Measurements from ENCODE around the gene TNFRSF14.

Gene TNFRSF14

DNA sequence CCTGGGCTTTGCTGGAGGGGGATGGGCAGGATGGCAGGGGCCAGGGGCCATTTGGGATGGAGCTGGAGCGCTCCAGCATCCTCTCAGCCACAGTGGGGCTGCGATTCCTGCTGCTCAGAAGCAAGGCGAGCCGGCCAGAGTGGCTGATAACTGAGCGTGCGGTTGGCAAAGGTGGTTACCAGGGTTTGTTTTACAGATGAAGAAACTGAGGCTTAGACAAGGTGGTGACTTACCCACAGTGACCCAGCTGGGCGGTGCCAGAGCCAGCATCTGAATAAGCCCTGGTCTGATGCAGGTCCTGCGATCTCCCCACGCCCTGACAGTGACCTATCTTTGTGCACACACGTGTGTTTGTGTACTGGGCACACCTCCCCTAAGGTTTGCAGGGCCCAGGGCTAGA, 24.5 kb downstream of the TNFRSF14 start:
- no peak overlapping the region for H3K27ac ChIP-seq
- TF ChIP-seq, protein P1, sequence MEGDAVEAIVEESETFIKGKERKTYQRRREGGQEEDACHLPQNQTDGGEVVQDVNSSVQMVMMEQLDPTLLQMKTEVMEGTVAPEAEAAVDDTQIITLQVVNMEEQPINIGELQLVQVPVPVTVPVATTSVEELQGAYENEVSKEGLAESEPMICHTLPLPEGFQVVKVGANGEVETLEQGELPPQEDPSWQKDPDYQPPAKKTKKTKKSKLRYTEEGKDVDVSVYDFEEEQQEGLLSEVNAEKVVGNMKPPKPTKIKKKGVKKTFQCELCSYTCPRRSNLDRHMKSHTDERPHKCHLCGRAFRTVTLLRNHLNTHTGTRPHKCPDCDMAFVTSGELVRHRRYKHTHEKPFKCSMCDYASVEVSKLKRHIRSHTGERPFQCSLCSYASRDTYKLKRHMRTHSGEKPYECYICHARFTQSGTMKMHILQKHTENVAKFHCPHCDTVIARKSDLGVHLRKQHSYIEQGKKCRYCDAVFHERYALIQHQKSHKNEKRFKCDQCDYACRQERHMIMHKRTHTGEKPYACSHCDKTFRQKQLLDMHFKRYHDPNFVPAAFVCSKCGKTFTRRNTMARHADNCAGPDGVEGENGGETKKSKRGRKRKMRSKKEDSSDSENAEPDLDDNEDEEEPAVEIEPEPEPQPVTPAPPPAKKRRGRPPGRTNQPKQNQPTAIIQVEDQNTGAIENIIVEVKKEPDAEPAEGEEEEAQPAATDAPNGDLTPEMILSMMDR (IDR thresholded peaks at IDR 0.05), result no peak
- TF ChIP-seq ZFX (IDR thresholded peaks at IDR 0.05; ENCODE audit: borderline replicate concordance), result no peak

DNA sequence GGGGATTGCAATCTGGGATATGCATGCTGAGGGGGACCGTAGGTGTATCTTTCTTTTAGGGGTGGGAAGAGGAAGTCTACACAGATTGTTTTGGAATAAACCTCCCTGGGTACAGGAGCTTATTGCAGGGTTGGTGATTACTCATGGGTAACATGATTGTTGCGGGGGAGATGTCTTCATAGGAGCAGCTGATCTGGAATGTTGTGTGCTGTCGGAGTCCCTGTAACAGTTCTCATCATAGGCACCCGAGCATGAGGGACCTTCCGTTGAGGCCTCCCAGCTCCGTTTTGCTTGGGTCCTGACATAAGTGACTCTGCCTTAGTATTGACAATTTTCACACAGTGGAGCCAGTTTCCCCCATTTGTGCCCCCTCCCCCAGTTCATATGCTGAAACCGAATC, 26.2 kb downstream of the TNFRSF14 start:
- TF ChIP-seq, protein P1 (IDR thresholded peaks at IDR 0.05), result no peak
- no peak for TF ChIP-seq ZFX (IDR thresholded peaks at IDR 0.05; ENCODE audit: borderline replicate concordance)
- no peak overlapping the region for H3K27ac ChIP-seq

DNA sequence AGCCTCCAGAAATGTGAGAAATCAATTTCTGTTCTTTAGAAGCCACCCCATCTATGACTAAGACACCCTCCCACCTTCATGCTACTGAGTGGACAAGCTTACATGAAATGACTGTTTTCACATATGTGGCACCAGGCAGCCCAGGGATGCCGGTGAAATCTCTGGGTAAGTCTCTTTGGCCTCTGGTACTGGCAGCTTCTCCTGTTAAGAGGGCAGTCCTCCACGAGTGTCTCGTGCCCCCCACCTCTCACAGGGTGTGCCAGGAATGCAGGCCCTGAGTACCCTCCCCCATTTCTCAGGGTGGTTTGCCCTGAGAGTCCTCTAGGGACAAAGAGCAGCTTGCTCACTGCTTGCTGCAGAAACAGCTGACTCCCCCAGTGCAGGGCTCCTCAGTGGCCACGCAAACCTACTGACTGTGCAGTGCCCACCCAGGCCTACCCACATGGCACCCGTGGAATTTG, 27.2 kb downstream of the TNFRSF14 start:
- TF ChIP-seq, protein P1 (IDR thresholded peaks at IDR 0.05), result no peak
- no peak for TF ChIP-seq ZFX (IDR thresholded peaks at IDR 0.05; ENCODE audit: borderline replicate concordance)
- no peak overlapping the region for H3K27ac ChIP-seq

DNA sequence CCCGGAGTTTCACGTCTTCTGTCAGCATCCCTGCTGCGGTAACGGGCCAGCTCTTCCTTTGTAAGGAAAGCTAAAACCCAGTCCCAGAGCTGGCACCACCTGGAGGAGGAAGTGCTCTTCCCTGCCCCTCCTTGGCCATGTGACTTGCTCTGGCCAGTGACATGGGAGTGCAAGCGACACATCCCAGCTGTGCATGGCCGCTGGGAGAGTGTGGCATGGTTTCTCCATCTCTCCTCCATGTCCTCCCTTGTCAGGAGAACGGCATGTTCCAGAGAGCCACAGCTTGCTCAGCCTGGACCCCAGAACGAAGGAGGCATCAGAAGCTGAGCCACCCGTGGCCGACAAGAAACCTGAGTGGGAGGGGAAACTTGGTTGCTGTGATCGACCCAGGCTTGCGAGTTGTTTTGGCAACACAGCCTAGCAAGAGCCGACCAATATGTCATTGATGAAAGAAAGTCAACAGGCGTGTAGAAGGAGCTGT, 27.7 kb downstream of the TNFRSF14 start:
- TF ChIP-seq, protein P1 (IDR thresholded peaks at IDR 0.05), result no peak
- no peak for TF ChIP-seq ZFX (IDR thresholded peaks at IDR 0.05; ENCODE audit: borderline replicate concordance)
- H3K27ac ChIP-seq, result peak overlapping the region; percentile 84

DNA sequence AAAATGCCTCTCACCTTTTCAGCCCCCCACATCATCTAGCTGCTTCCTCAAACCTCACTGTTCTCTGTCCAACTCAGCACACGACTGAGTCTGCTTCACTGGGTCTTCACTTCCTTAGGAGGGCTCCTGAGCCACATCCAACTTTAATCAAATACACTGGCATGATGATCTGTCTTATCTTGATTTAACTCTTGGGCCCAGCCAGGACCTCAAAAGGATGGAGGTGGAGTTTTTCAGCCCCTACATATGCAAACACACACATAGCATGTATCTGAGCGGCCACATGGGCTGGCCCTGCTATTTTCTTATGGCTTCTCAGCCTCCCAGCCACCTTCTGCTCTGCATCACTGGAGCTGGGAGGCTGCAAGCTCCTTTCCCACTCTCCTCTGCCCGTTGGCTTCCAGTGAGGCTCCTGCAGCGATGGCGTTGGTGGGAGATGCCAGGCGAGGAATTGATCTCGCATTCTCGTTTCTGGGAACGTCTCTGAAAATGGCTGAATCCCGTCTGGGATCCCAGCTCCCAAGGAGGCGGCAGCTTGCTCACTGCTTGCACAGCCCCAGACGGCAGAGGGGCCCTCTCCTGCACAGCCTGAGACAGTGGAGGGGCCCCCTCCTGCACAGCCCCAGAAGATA, 28.6 kb downstream of the TNFRSF14 start:
- no peak for TF ChIP-seq ZFX (IDR thresholded peaks at IDR 0.05; ENCODE audit: borderline replicate concordance)
- TF ChIP-seq, protein P1 (IDR thresholded peaks at IDR 0.05), result no peak
- H3K27ac ChIP-seq, result peak overlapping the region; percentile 84

DNA sequence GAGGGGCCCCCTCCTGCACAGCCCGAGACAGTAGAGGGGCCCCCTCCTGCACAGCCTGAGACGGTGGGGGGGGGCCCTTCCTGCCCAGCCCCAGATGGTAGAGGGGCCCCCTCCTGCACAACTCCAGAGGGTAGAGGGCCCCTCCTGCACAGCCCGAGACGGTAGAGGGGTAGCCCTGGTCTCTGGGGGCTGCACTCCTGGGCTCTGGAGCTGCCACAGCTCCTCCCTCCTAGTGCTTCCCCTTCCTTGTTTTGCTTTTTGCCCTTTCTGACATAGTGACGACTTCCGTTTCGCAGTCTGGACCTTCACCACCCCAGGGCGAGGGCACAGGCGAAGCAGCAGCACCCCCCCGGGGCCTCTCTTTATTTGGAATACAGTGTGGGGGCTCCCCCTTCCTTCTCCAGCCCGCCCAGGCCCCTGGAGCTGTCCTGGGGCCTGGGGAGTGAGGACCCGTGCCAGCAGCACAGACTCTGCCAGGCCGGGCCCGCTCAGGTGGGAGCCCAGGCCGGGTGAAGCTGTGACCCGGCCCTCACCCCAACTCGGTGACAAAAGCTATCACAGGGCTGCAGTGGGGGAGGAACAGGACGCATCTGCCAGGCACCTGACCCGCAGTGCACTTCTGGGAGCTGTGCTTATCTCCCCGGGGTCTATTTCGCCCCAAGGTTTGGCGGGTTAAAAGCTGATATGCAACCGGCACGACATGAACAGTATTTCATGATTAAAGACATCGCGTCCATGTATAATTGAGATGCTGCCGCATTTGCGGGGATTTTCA, 29.3 kb downstream of the TNFRSF14 start:
- TF ChIP-seq, protein P1 (IDR thresholded peaks at IDR 0.05), result no peak
- H3K27ac ChIP-seq, result peak overlapping the region; percentile 84

Data from 22Rv1 (cell line).